ENCODE measurements around the gene FHOD3. TPM values are rescaled to one million over a fixed set of nuclear protein-coding genes. Genes with fewer than 3 reads are reported as not detected.

Gene FHOD3
- total RNA-seq, 1 experiment from 2014 or later = 15.1 TPM

GRCh38 chr18:36592282-36592681 lies 294.8 kb downstream of the FHOD3 start:
- DNase-seq (ENCODE audit: low read depth) = no peak

- DNase-seq (ENCODE audit: low read depth) = peak; percentile 42
Observed at GRCh38 chr18:36593001-36593400, 295.5 kb downstream of the FHOD3 start.

GRCh38 chr18:36593641-36594040 lies 296.1 kb downstream of the FHOD3 start:
- DNase-seq (ENCODE audit: low read depth) = no peak

- no peak for DNase-seq (ENCODE audit: low read depth)
Observed at GRCh38 chr18:36594621-36595020, 297.1 kb downstream of the FHOD3 start.

- DNase-seq (ENCODE audit: low read depth) = no peak
Observed at GRCh38 chr18:36595046-36595817, 297.7 kb downstream of the FHOD3 start.

- no peak for DNase-seq (ENCODE audit: low read depth)
Observed at GRCh38 chr18:36595818-36596215, 298.3 kb downstream of the FHOD3 start.

GRCh38 chr18:36597636-36598035 lies 300.1 kb downstream of the FHOD3 start:
- DNase-seq (ENCODE audit: low read depth) = no peak

GRCh38 chr18:36600548-36600947 lies 303.0 kb downstream of the FHOD3 start:
- DNase-seq (ENCODE audit: low read depth) = no peak

GRCh38 chr18:36601316-36601715 lies 303.8 kb downstream of the FHOD3 start:
- peak; percentile 6 for DNase-seq (ENCODE audit: low read depth)

GRCh38 chr18:36602071-36602470 lies 304.6 kb downstream of the FHOD3 start:
- no peak for DNase-seq (ENCODE audit: low read depth)

- DNase-seq (ENCODE audit: low read depth) = no peak
Observed at GRCh38 chr18:36602620-36603019, 305.1 kb downstream of the FHOD3 start.

GRCh38 chr18:36608107-36608506 lies 310.6 kb downstream of the FHOD3 start:
- DNase-seq (ENCODE audit: low read depth) = no peak

GRCh38 chr18:36610258-36610657 lies 312.7 kb downstream of the FHOD3 start:
- DNase-seq (ENCODE audit: low read depth) = no peak

- DNase-seq (ENCODE audit: low read depth) = peak; percentile 46
Observed at GRCh38 chr18:36610661-36611060, 313.1 kb downstream of the FHOD3 start.

GRCh38 chr18:36613069-36613468 lies 315.6 kb downstream of the FHOD3 start:
- DNase-seq (ENCODE audit: low read depth) = no peak

- DNase-seq (ENCODE audit: low read depth) = no peak
Observed at GRCh38 chr18:36613810-36614209, 316.3 kb downstream of the FHOD3 start.

GRCh38 chr18:36620788-36621187 lies 323.3 kb downstream of the FHOD3 start:
- peak; percentile 35 for DNase-seq (ENCODE audit: low read depth)

GRCh38 chr18:36622610-36623009 lies 325.1 kb downstream of the FHOD3 start:
- no peak for DNase-seq (ENCODE audit: low read depth)

GRCh38 chr18:36623091-36623490 lies 325.6 kb downstream of the FHOD3 start:
- no peak for DNase-seq (ENCODE audit: low read depth)

- DNase-seq (ENCODE audit: low read depth) = no peak
Observed at GRCh38 chr18:36623681-36624190, 326.2 kb downstream of the FHOD3 start.

GRCh38 chr18:36624451-36625167 lies 327.1 kb downstream of the FHOD3 start:
- DNase-seq (ENCODE audit: low read depth) = no peak

GRCh38 chr18:36625386-36625785 lies 327.9 kb downstream of the FHOD3 start:
- DNase-seq (ENCODE audit: low read depth) = no peak

GRCh38 chr18:36627637-36628036 lies 330.1 kb downstream of the FHOD3 start:
- no peak for DNase-seq (ENCODE audit: low read depth)

All from RPMI7951 (cell line).